Body of pancreas (tissue), 4 donors: ENCODE results near the gene PPTC7.

Experiments
- CTCF ChIP-seq, 7 experiments: fragments of 450-650 bp in 4 of 7; fragments of 200-600 bp in 3 of 7; sonication (generic) in 3 of 7; IDR thresholded peaks; one replicate each; pipeline ENCODE4 v1.5.1; 2016 to 2019; ENCODE audit warnings: antibody characterized with exemption in 7 of 7
- POLR2A ChIP-seq, 3 donors: fragments of 450-650 bp; IDR thresholded peaks; one replicate each; pipeline ENCODE4 v1.6.1; 2016; ENCODE audit warnings: antibody characterized with exemption in 3 of 3, mild to moderate bottlenecking in 2 of 3

- TF ChIP-seq CTCF (IDR thresholded peaks at IDR 0.05) (no peak), POLR2A (IDR thresholded peaks at IDR 0.05) (no peak)
Observed at GRCh38 chr12:110597885-110598284, 14.8 kb upstream of the PPTC7 start.
